Adrenal gland (tissue), 5 donors: Measurements from ENCODE around the gene GNAL.

Experiments
- POLR2A ChIP-seq, 2 donors: fragments of 450-650 bp; IDR thresholded peaks; one replicate each; pipeline ENCODE4 v1.6.1; 2017; ENCODE audit warnings: antibody characterized with exemption in 2 of 2, mild to moderate bottlenecking in 2 of 2, moderate library complexity in 1 of 2
- TF ChIP-seq, protein P1 (sequence below), 6 experiments: fragments of 450-650 bp in 4 of 6; fragments of 200-600 bp in 2 of 6; sonication (generic) in 1 of 6; IDR thresholded peaks; 1 replicate in 5 of 6; 2 replicates in 1 of 6; pipeline versions ENCODE4 v1.5.1 to v1.8.0; 2016 to 2021; ENCODE audit warnings: antibody characterized with exemption in 6 of 6, mild to moderate bottlenecking in 2 of 6, moderate library complexity in 1 of 6
- donor health status: DM: no; HTN: no; CAD: no.

DNA sequence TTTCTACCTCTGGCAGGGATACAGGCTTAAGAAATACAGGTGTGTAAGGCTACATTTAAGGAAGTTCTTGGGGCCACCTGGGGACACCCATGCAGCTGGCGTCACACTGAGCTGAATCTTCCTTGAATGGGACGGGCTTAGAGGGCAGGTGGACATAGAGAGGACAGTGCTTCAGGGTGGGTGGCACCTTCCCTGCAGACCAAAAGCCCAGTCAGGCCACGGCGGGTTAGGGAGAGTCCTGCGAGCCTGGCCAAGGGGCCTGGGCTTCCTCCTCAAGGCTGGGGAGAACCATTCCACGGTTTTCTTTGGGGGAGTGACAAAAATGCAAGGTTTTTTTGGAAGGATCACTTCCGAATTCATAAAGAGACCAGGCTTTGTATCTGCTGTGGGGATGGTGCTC lies 73.4 kb downstream of the GNAL start:
- TF ChIP-seq POLR2A (IDR thresholded peaks at IDR 0.05), result no peak
- TF ChIP-seq, protein P1, sequence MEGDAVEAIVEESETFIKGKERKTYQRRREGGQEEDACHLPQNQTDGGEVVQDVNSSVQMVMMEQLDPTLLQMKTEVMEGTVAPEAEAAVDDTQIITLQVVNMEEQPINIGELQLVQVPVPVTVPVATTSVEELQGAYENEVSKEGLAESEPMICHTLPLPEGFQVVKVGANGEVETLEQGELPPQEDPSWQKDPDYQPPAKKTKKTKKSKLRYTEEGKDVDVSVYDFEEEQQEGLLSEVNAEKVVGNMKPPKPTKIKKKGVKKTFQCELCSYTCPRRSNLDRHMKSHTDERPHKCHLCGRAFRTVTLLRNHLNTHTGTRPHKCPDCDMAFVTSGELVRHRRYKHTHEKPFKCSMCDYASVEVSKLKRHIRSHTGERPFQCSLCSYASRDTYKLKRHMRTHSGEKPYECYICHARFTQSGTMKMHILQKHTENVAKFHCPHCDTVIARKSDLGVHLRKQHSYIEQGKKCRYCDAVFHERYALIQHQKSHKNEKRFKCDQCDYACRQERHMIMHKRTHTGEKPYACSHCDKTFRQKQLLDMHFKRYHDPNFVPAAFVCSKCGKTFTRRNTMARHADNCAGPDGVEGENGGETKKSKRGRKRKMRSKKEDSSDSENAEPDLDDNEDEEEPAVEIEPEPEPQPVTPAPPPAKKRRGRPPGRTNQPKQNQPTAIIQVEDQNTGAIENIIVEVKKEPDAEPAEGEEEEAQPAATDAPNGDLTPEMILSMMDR (IDR thresholded peaks at IDR 0.05), result no peak
